Naive thymus-derived CD4-positive, alpha-beta T cell (primary cell): ENCODE measurements around the gene MED1. TPM values are rescaled to one million over a fixed set of nuclear protein-coding genes. Genes with fewer than 3 reads are reported as not detected.
"Not testable (repeated sequence)": the region's sequence is repeated elsewhere in the genome, so short reads cannot be mapped to it uniquely, and the experiment has no call there.

Experiments
- ATAC-seq: fragments of 150-1000 bp; cut with Tn5 transposase; 2 replicates; pipeline ENCODE4 v1.10.0; 2021; ENCODE audit warnings: mild to moderate bottlenecking, moderate library complexity
- CTCF ChIA-PET: fragments of 350-600 bp; sonication (Branson Sonifier 250); formaldehyde crosslinking; loops from one replicate; lab custom pipeline; 2021; ENCODE audit warnings: antibody characterized with exemption; lab: Charles Lee
- POLR2A ChIA-PET: fragments of 350-600 bp; sonication (Branson Sonifier 250); formaldehyde crosslinking; loops from one replicate; lab custom pipeline; 2021; ENCODE audit warnings: antibody characterized with exemption, inconsistent platforms; lab: Charles Lee
- DNase-seq, 9 donors: peaks; one replicate each; pipeline versions ENCODE4 v3.0.0 to v3.0.0-alpha.2; 2020 to 2022; ENCODE audit warnings: mixed read lengths in 1 of 9
- H3K27ac ChIP-seq: one replicate; pipeline ENCODE4 v1.7.0; 2013; ENCODE audit warnings: mild to moderate bottlenecking, low read depth, low read length, moderate library complexity
- H3K27me3 ChIP-seq, 2 donors: one replicate each; pipeline ENCODE4 v1.7.0; 2013; ENCODE audit warnings: low read length in 2 of 2, mild to moderate bottlenecking in 2 of 2, moderate library complexity in 2 of 2; ENCODE audit not compliant: control insufficient read depth in 2 of 2, insufficient read depth in 2 of 2
- H3K36me3 ChIP-seq, 3 experiments: 1 replicate in 2 of 3; 2 replicates in 1 of 3; pipeline ENCODE4 v1.7.0; 2013; ENCODE audit warnings: low read length in 3 of 3, mild to moderate bottlenecking in 3 of 3, moderate library complexity in 1 of 3; ENCODE audit not compliant: insufficient read depth in 3 of 3, control insufficient read depth in 2 of 3
- H3K4me1 ChIP-seq, 2 donors: one replicate each; pipeline ENCODE4 v1.7.0; 2013; ENCODE audit warnings: low read length in 2 of 2, mild to moderate bottlenecking in 2 of 2, moderate library complexity in 1 of 2; ENCODE audit not compliant: control insufficient read depth in 2 of 2, insufficient read depth in 2 of 2
- H3K4me3 ChIP-seq: 2 replicates; pipeline ENCODE4 v1.7.0; 2013; ENCODE audit warnings: mild to moderate bottlenecking, low read length
- H3K9me3 ChIP-seq, 3 experiments: 1 replicate in 2 of 3; 2 replicates in 1 of 3; pipeline ENCODE4 v1.7.0; 2013; ENCODE audit warnings: low read length in 3 of 3; ENCODE audit not compliant: control insufficient read depth in 2 of 3
- H3K27ac Mint-ChIP-seq, 9 donors: one replicate each; pipeline ENCODE4 v1.8.0; 2020 to 2022; ENCODE audit warnings: mixed read lengths in 9 of 9, mild to moderate bottlenecking in 8 of 9, moderate library complexity in 5 of 9, inconsistent platforms in 2 of 9
- H3K27me3 Mint-ChIP-seq, 5 donors: one replicate each; pipeline ENCODE4 v1.8.0; 2021 to 2022; ENCODE audit warnings: mixed read lengths in 5 of 5, mild to moderate bottlenecking in 1 of 5
- H3K36me3 Mint-ChIP-seq, 5 donors: one replicate each; pipeline ENCODE4 v1.8.0; 2020 to 2022; ENCODE audit warnings: mixed read lengths in 5 of 5, mild to moderate bottlenecking in 3 of 5, inconsistent platforms in 1 of 5
- H3K4me1 Mint-ChIP-seq, 7 donors: one replicate each; pipeline ENCODE4 v1.8.0; 2020 to 2022; ENCODE audit warnings: mixed read lengths in 7 of 7, mild to moderate bottlenecking in 3 of 7, inconsistent platforms in 1 of 7
- H3K4me3 Mint-ChIP-seq, 10 donors: one replicate each; pipeline ENCODE4 v1.8.0; 2020 to 2022; ENCODE audit warnings: mild to moderate bottlenecking in 10 of 10, mixed read lengths in 10 of 10, moderate library complexity in 6 of 10, inconsistent platforms in 2 of 10
- H3K9me3 Mint-ChIP-seq, 11 donors: one replicate each; pipeline ENCODE4 v1.8.0; 2020 to 2022; ENCODE audit warnings: mixed read lengths in 11 of 11, mild to moderate bottlenecking in 4 of 11, inconsistent platforms in 1 of 11, moderate library complexity in 1 of 11
- intact Hi-C, 2 donors: fragments of 100-400 bp; cut with micrococcal nuclease; formaldehyde crosslinking; loops; one replicate each; pipeline ENCODE4 v1.15.1; 2023
- polyA plus RNA-seq, 2 donors: library from polyadenylated mRNA; unstranded; fragments of 300-500 nt; fragmentation: Illumina TruSeq; gene quantifications; one replicate each; pipeline ENCODE4 v1.2.3, GENCODE V29; 2021
- total RNA-seq, 6 experiments: library from RNA in 5 of 6; stranded (reverse) in 5 of 6; gene quantifications; 1 replicate in 5 of 6; 2 replicates in 1 of 6; pipeline ENCODE4 v1.2.3 and lab custom pipeline; 2021 to 2026

Gene MED1
- total and polyA plus RNA-seq, 7 experiments from 2014 or later = 20.6 to 61.5 (median 38.4) TPM

DNA sequence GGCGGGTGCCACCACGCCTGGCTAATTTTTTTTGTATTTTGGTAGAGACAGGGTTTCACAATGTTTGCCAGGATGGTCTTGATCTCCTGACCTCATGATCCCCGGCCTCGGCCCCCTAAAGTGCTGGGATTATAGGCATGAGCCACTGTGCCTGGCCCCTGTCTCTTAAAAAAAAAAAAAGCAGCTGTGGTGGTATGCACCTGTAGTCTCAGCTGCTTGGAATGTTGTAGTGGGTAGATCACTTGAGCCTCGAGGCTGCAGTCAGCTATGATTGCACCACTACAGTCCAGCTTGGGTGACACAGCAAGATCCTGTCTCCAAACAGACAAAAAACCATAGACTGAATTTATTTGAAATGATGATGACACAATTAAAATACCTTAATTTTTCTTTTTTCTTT, 34.5 kb upstream of the MED1 start:
- Histone ChIP-seq H3K36me3 (peaks cover 3 to 10% (median 9%) of the 10 kb centered on the region in 3 experiments), H3K27me3 (no peaks in the 10 kb centered on the region), H3K4me1 (no peaks in the 10 kb centered on the region), H3K27ac (no peak overlapping the region), H3K4me3 (no peak overlapping the region), H3K9me3 (no peaks in the 10 kb centered on the region)
- no peaks in the 10 kb centered on the region for H3K27me3 Mint-ChIP-seq
- CTCF ChIA-PET = interaction anchor here (0.6 kb wide), 1 partner anchor 1838 kb away, joined by 3 read pairs; no protein-coding TSS in a partner anchor
- no peak overlapping the region for H3K27ac Mint-ChIP-seq
- peaks cover 2 to 11% (median 5%) of the 10 kb centered on the region in 5 donors for H3K36me3 Mint-ChIP-seq
- H3K4me3 Mint-ChIP-seq = no peak overlapping the region
- H3K9me3 Mint-ChIP-seq = no peaks in the 10 kb centered on the region
- POLR2A ChIA-PET = interaction anchor here (0.6 to 0.8 kb wide), 2 partner anchors 1057 to 1161 kb away, joined by 3 to 7 read pairs; no protein-coding TSS in a partner anchor
- no peak for ATAC-seq
- no peak for DNase-seq
- intact Hi-C loops = no loop called here
- H3K4me1 Mint-ChIP-seq = peaks cover 2 to 20% (median 13%) of the 10 kb centered on the region in 7 donors

- intact Hi-C loops = no loop called here
- POLR2A ChIA-PET = interaction anchor here (1.1 kb wide), 1 partner anchor 21 kb away, joined by 4 read pairs; no protein-coding TSS in a partner anchor
Observed at GRCh38 chr17:39484178-39484577, 33.1 kb upstream of the MED1 start.

DNA sequence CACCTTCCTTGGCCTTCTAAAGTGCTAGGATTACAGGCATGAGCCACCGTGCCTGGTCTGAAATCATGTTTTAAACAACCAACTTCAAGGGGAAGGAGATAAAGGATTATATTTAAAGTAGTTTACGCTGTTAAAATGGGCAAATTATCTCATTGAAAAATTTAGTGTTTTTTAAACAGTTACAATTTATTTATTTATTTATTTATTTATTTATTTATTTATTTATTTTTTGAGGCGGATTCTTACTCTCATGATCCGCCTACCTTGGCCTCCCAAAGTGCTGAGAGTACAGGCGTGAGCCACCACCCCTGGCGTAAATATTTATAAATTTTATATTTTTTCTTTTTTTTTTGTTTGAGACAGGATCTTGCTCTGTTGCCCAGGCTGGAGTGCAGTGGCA, 32.4 kb upstream of the MED1 start:
- ATAC-seq = no peak
- POLR2A ChIA-PET = interaction anchor here (1.1 kb wide), 1 partner anchor 21 kb away, joined by 4 read pairs; no protein-coding TSS in a partner anchor

More at GRCh38 chr17:39484178-39484577, 33.1 kb upstream of the MED1 start:
- CTCF ChIA-PET = no interaction called here
- DNase-seq (no peak), ATAC-seq (no peak)
- peaks cover 0 to 9% (median 5%) of the 10 kb centered on the region in 5 donors for H3K36me3 Mint-ChIP-seq
- H3K36me3 ChIP-seq = peaks cover 0 to 7% (median 6%) of the 10 kb centered on the region in 3 experiments
- no peaks in the 10 kb centered on the region for H3K4me1 ChIP-seq
- no peak overlapping the region for H3K27ac ChIP-seq
- no peaks in the 10 kb centered on the region for H3K27me3 Mint-ChIP-seq
- no peak overlapping the region for H3K27ac Mint-ChIP-seq
- peaks cover 0 to 18% (median 13%) of the 10 kb centered on the region in 7 donors for H3K4me1 Mint-ChIP-seq
- H3K4me3 ChIP-seq = no peak overlapping the region
- H3K9me3 ChIP-seq = no peaks in the 10 kb centered on the region
- H3K27me3 ChIP-seq = no peaks in the 10 kb centered on the region
- H3K4me3 Mint-ChIP-seq = no peak overlapping the region
- H3K9me3 Mint-ChIP-seq = no peaks in the 10 kb centered on the region

GRCh38 chr17:39479631-39480030, 28.6 kb upstream of the MED1 start:
- H3K4me3 ChIP-seq, H3K27me3 ChIP-seq, DNase-seq, ATAC-seq, H3K4me1 Mint-ChIP-seq, intact Hi-C loops, H3K36me3 Mint-ChIP-seq, H3K4me1 ChIP-seq, H3K27ac Mint-ChIP-seq, H3K9me3 ChIP-seq, H3K27ac ChIP-seq, CTCF ChIA-PET, H3K4me3 Mint-ChIP-seq, H3K27me3 Mint-ChIP-seq, H3K9me3 Mint-ChIP-seq: not testable (repeated sequence)
- POLR2A ChIA-PET = interaction anchor here (0.7 to 1.4 kb wide), 3 partner anchors 13 to 191 kb away, joined by 3 to 5 read pairs (median 5); no protein-coding TSS in a partner anchor
- H3K36me3 ChIP-seq = peaks cover 0 to 11% (median 0%) of the 10 kb centered on the region in 3 experiments

More for the DNA sequence above, 32.4 kb upstream of the MED1 start:
- Mint-ChIP-seq H3K9me3 (no peaks in the 10 kb centered on the region), H3K36me3 (peaks cover 0 to 9% (median 5%) of the 10 kb centered on the region in 5 donors), H3K4me1 (peaks cover 0 to 18% (median 13%) of the 10 kb centered on the region in 7 donors), H3K4me3 (no peak overlapping the region), H3K27ac (no peak overlapping the region), H3K27me3 (no peaks in the 10 kb centered on the region)
- CTCF ChIA-PET = interaction anchor here (0.6 kb wide), 1 partner anchor 818 kb away, joined by 3 read pairs; no protein-coding TSS in a partner anchor
- no peak overlapping the region for H3K4me3 ChIP-seq
- intact Hi-C loops = no loop called here
- H3K36me3 ChIP-seq = peaks cover 0 to 8% (median 6%) of the 10 kb centered on the region in 3 experiments
- H3K27me3 ChIP-seq = no peaks in the 10 kb centered on the region
- no peak for DNase-seq
- H3K27ac ChIP-seq = no peak overlapping the region
- H3K9me3 ChIP-seq = no peaks in the 10 kb centered on the region
- H3K4me1 ChIP-seq = no peaks in the 10 kb centered on the region

DNA sequence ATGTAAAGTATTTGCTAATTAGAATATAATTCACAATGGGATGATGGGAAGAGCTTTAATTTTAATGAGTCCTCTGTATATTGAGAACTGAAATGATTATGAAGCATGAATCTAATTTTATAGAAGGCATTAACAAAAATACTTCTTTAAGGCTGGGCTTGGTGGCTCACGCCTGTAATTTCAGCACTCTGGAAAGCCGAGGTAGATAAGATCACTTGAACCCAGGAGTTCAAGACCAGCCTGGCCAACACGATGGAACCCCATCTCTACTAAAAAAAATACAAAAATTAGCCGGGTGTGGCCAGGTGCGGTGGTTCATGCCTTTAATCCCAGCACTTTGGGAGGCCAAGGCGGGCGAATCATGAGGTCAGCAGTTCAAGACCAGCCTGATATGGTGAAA, 22.2 kb upstream of the MED1 start:
- Mint-ChIP-seq H3K27ac (no peak overlapping the region), H3K9me3 (no peaks in the 10 kb centered on the region), H3K4me3 (no peak overlapping the region), H3K4me1 (peaks cover 6 to 16% (median 7%) of the 10 kb centered on the region in 7 donors), H3K36me3 (peaks cover 0 to 15% (median 9%) of the 10 kb centered on the region in 5 donors), H3K27me3 (no peaks in the 10 kb centered on the region)
- Histone ChIP-seq H3K4me1 (no peaks in the 10 kb centered on the region), H3K9me3 (no peaks in the 10 kb centered on the region), H3K4me3 (no peak overlapping the region), H3K27me3 (no peaks in the 10 kb centered on the region), H3K27ac (no peak overlapping the region), H3K36me3 (peaks cover 10 to 40% (median 19%) of the 10 kb centered on the region in 3 experiments)
- ATAC-seq = no peak
- no peak for DNase-seq
- CTCF ChIA-PET = no interaction called here
- POLR2A ChIA-PET = no interaction called here
- intact Hi-C loops = loop anchor here in 1 of 2 donors (1.0 kb wide), 1 partner anchor 12 kb away; the partner anchor contains the start of gene CDK12

DNA sequence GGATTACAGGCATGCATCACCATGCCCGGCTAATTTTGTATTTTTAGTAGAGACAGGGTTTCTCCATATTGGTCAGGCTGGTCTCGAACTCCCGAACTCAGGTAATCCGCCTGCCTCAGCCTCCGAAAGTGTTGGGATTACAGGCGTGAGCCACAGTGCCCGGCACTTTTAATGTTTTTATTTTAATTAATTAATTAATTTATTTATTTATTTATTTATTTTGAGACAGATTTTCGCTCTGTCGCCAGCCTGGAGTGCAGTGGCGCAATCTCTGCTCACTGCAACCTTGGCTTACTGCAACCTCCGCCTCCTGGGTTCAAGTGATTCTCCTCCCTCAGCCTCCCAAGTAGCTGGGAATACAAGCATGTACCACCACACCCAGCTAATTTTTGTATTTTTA, 17.5 kb upstream of the MED1 start:
- H3K27ac Mint-ChIP-seq, H3K4me3 Mint-ChIP-seq: not testable (repeated sequence)

More for the DNA sequence above, 17.5 kb upstream of the MED1 start:
- H3K27me3 ChIP-seq, H3K27ac ChIP-seq, intact Hi-C loops, CTCF ChIA-PET, H3K9me3 ChIP-seq, H3K9me3 Mint-ChIP-seq, POLR2A ChIA-PET, H3K4me3 ChIP-seq, H3K4me1 ChIP-seq, H3K27me3 Mint-ChIP-seq, DNase-seq, ATAC-seq: not testable (repeated sequence)
- H3K36me3 Mint-ChIP-seq = peaks cover 0 to 20% (median 13%) of the 10 kb centered on the region in 5 donors
- peaks cover 20 to 49% (median 41%) of the 10 kb centered on the region in 7 donors for H3K4me1 Mint-ChIP-seq
- peaks cover 10 to 32% (median 19%) of the 10 kb centered on the region in 3 experiments for H3K36me3 ChIP-seq
